Neural cell (in vitro differentiated cells): ENCODE results near the gene CLTCL1. TPM values are rescaled to one million over a fixed set of nuclear protein-coding genes. Genes with fewer than 3 reads are reported as not detected.

Experiments
- H2AFZ ChIP-seq: fragments of 200-600, 300-800 bp; sonication (generic), shearing (Covaris generic); 2 replicates; pipeline ENCODE4 v1.6.0; 2014; ENCODE audit warnings: low read depth, mild to moderate bottlenecking, antibody characterized with exemption, low read length, moderate library complexity
- H3F3A ChIP-seq: fragments of 200-600 bp; shearing (Covaris generic); 2 replicates; pipeline ENCODE4 v1.6.1; 2016; ENCODE audit warnings: mild to moderate bottlenecking, moderate library complexity, mixed read lengths, antibody characterized with exemption, low read length; ENCODE audit not compliant: insufficient read depth, poor library complexity, severe bottlenecking
- H3K27ac ChIP-seq: fragments of 200-600, 300-800 bp; sonication (generic), shearing (Covaris generic); 2 replicates; pipeline ENCODE4 v1.5.1; 2014; ENCODE audit warnings: mild to moderate bottlenecking, low read length, moderate library complexity
- H3K27me3 ChIP-seq: fragments of 300-800, 200-600 bp; sonication (generic), shearing (Covaris generic); 2 replicates; pipeline ENCODE4 v1.6.0; 2014; ENCODE audit warnings: mild to moderate bottlenecking, low read depth, low read length, moderate library complexity; ENCODE audit not compliant: insufficient read depth
- H3K36me3 ChIP-seq: fragments of 300-800, 200-600 bp; sonication (generic), shearing (Covaris generic); 2 replicates; pipeline ENCODE4 v1.5.1; 2014; ENCODE audit warnings: mild to moderate bottlenecking, antibody characterized with exemption, low read length, moderate library complexity; ENCODE audit not compliant: insufficient read depth
- H3K4me2 ChIP-seq: fragments of 300-800, 200-600 bp; sonication (generic), shearing (Covaris generic); 2 replicates; pipeline ENCODE4 v1.6.0; 2014; ENCODE audit warnings: mild to moderate bottlenecking, low read length
- H3K4me3 ChIP-seq: fragments of 300-800, 200-600 bp; sonication (generic), shearing (Covaris generic); 2 replicates; pipeline ENCODE4 v1.5.1; 2014; ENCODE audit warnings: mild to moderate bottlenecking, low read length, moderate library complexity
- H3K79me2 ChIP-seq: fragments of 200-600 bp; shearing (Covaris generic); replicated peaks from 2 replicates; pipeline ENCODE4 v1.6.0; 2014; ENCODE audit warnings: mild to moderate bottlenecking, low read length, moderate library complexity; ENCODE audit not compliant: insufficient read depth
- H3K9ac ChIP-seq: fragments of 300-800, 200-600 bp; sonication (generic), shearing (Covaris generic); 2 replicates; pipeline ENCODE4 v1.6.1; 2016; ENCODE audit warnings: mild to moderate bottlenecking, low read length, mixed read lengths
- H3K9me2 ChIP-seq: fragments of 200-600 bp; shearing (Covaris generic); 2 replicates; pipeline ENCODE4 v1.6.1; 2016; ENCODE audit warnings: mild to moderate bottlenecking, low read length, mixed read lengths; ENCODE audit not compliant: insufficient read depth
- H3K9me3 ChIP-seq: fragments of 200-600, 300-800 bp; sonication (generic), shearing (Covaris generic); 2 replicates; pipeline ENCODE4 v1.6.1; 2016; ENCODE audit warnings: mild to moderate bottlenecking, mixed run types, low read length, moderate library complexity, mixed read lengths
- H4K20me1 ChIP-seq: fragments of 200-600 bp; shearing (Covaris generic); 2 replicates; pipeline ENCODE4 v1.6.1; 2016; ENCODE audit warnings: mild to moderate bottlenecking, mixed run types; ENCODE audit not compliant: insufficient read depth
- CTCF ChIP-seq: fragments of 450-650 bp; IDR thresholded peaks from 2 replicates; pipeline ENCODE4 v1.5.1; 2014; ENCODE audit warnings: antibody characterized with exemption, mild to moderate bottlenecking, moderate library complexity; ENCODE audit not compliant: poor library complexity, severe bottlenecking
- EP300 ChIP-seq: fragments of 450-650 bp; conservative IDR thresholded peaks from 2 replicates; pipeline ENCODE4 v1.6.1; 2014; ENCODE audit warnings: antibody characterized with exemption, mild to moderate bottlenecking, moderate library complexity; ENCODE audit not compliant: poor library complexity, severe bottlenecking
- EZH2 ChIP-seq: fragments of 200-600, 300-800 bp; shearing (Covaris generic), sonication (generic); IDR thresholded peaks from 2 replicates; pipeline ENCODE4 v1.6.1; 2014; ENCODE audit warnings: antibody characterized with exemption, low read length, borderline replicate concordance, mild to moderate bottlenecking; ENCODE audit not compliant: insufficient read depth, poor library complexity, severe bottlenecking
- MXI1 ChIP-seq: fragments of 450-650 bp; conservative IDR thresholded peaks from 2 replicates; pipeline ENCODE4 v1.6.1; 2014; ENCODE audit warnings: antibody characterized with exemption, mild to moderate bottlenecking; ENCODE audit not compliant: poor library complexity, severe bottlenecking
- POLR2AphosphoS5 ChIP-seq: IDR thresholded peaks from 2 replicates; pipeline ENCODE4 v1.6.1; 2012
- RAD21 ChIP-seq: fragments of 450-650 bp; conservative IDR thresholded peaks from 2 replicates; pipeline ENCODE4 v1.6.1; 2014; ENCODE audit warnings: antibody characterized with exemption, mild to moderate bottlenecking, moderate library complexity
- REST ChIP-seq: IDR thresholded peaks from 2 replicates; pipeline ENCODE4 v1.6.1; 2012; ENCODE audit warnings: borderline replicate concordance
- SMC3 ChIP-seq: fragments of 450-650 bp; conservative IDR thresholded peaks from 2 replicates; pipeline ENCODE4 v1.6.1; 2014; ENCODE audit warnings: antibody characterized with exemption, mild to moderate bottlenecking, moderate library complexity; ENCODE audit not compliant: poor library complexity
- TAF1 ChIP-seq: IDR thresholded peaks from 2 replicates; pipeline ENCODE4 v1.6.1; 2012; ENCODE audit warnings: low read depth
- polyA plus RNA-seq: library from polyadenylated mRNA; depleted of rRNA; stranded (reverse); fragments of >200 nt; gene quantifications from 2 replicates; pipeline ENCODE4 v1.2.3, GENCODE V29; 2014

CLTCL1 gene
- polyA plus RNA-seq, 1 donor from 2014 or later: 7.8 TPM

GRCh38 chr22:19232623-19233022 is 58.9 kb downstream of the CLTCL1 start:
- H3K79me2 ChIP-seq: no peaks in the 10 kb centered on the region
- no peak for TF ChIP-seq MXI1
- no peak for TF ChIP-seq REST
- no peak for TF ChIP-seq TAF1
- TF ChIP-seq POLR2AphosphoS5: no peak
- TF ChIP-seq EP300: no peak
- no peak for TF ChIP-seq RAD21
- no peak for TF ChIP-seq SMC3
- no peak for TF ChIP-seq CTCF
- H4K20me1 ChIP-seq: no peaks in the 10 kb centered on the region
- no peak overlapping the region for H3K9ac ChIP-seq
- H3K9me2 ChIP-seq: no peaks in the 10 kb centered on the region
- H2AFZ ChIP-seq: no peak overlapping the region
- H3K9me3 ChIP-seq: no peaks in the 10 kb centered on the region
- H3K27me3 ChIP-seq: no peaks in the 10 kb centered on the region
- H3K36me3 ChIP-seq: no peaks in the 10 kb centered on the region
- no peak overlapping the region for H3K4me3 ChIP-seq
- H3F3A ChIP-seq: no peaks in the 10 kb centered on the region
- no peak overlapping the region for H3K27ac ChIP-seq
- no peak overlapping the region for H3K4me2 ChIP-seq

- no peaks in the 10 kb centered on the region for H4K20me1 ChIP-seq
- no peaks in the 10 kb centered on the region for H3K36me3 ChIP-seq
- H3F3A ChIP-seq: no peaks in the 10 kb centered on the region
- no peak overlapping the region for H2AFZ ChIP-seq
- no peaks in the 10 kb centered on the region for H3K9me2 ChIP-seq
- H3K27me3 ChIP-seq: no peaks in the 10 kb centered on the region
- no peak overlapping the region for H3K4me2 ChIP-seq
- no peaks in the 10 kb centered on the region for H3K9me3 ChIP-seq
- H3K9ac ChIP-seq: no peak overlapping the region
- no peaks in the 10 kb centered on the region for H3K79me2 ChIP-seq
- H3K4me3 ChIP-seq: no peak overlapping the region
- TF ChIP-seq TAF1 (no peak), REST (no peak), CTCF (no peak), EP300 (no peak), RAD21 (no peak), EZH2 (no peak), MXI1 (no peak), POLR2AphosphoS5 (no peak), SMC3 (no peak)
- no peak overlapping the region for H3K27ac ChIP-seq
These were observed 59.5 kb downstream of the CLTCL1 start for GRCh38 chr22:19231986-19232385.
